PC-9 (cell line): ENCODE results near the gene PCDHGA7. TPM values are rescaled to one million over a fixed set of nuclear protein-coding genes. Genes with fewer than 3 reads are reported as not detected.
"Not testable (repeated sequence)": the region's sequence is repeated elsewhere in the genome, so short reads cannot be mapped to it uniquely, and the experiment has no call there.

ENCODE experiments used
- BruUV-seq: library from RNA; stranded (reverse); fragments of 400-500 nt; replicated peaks from 2 replicates; lab custom pipeline; 2021; lab: Mats Ljungman, UMichigan
- CTCF ChIA-PET: fragments of 300-600 bp; sonication (Branson Sonifier 250); formaldehyde crosslinking; loops from one replicate; lab custom pipeline; 2022; ENCODE audit warnings: antibody characterized with exemption; lab: Charles Lee
- POLR2A ChIA-PET: fragments of 300-600 bp; sonication (Branson Sonifier 250); formaldehyde crosslinking; loops from one replicate; lab custom pipeline; 2022; ENCODE audit warnings: antibody characterized with exemption; ENCODE audit not compliant: unreplicated experiment; lab: Charles Lee
- DNase-seq, 2 experiments: peaks; one replicate each; pipeline versions ENCODE4 v3.0.0 to v3.0.0-alpha.2; 2015 to 2022; ENCODE audit warnings: mixed read lengths in 1 of 2
- H2AFZ ChIP-seq: fragments of 200-600 bp; sonication (generic); 2 replicates; pipeline ENCODE4 v1.8.1; 2017; ENCODE audit warnings: antibody characterized with exemption
- H3F3A ChIP-seq: fragments of 200-600 bp; sonication (generic); 2 replicates; pipeline ENCODE4 v1.8.1; 2017; ENCODE audit warnings: antibody characterized with exemption, mild to moderate bottlenecking, low read depth; ENCODE audit not compliant: insufficient read depth
- H3K27ac ChIP-seq: fragments of 200-600 bp; sonication (generic); 2 replicates; pipeline ENCODE4 v1.6.1; 2016; ENCODE audit warnings: mixed run types
- H3K27me3 ChIP-seq: fragments of 200-600 bp; sonication (generic); 2 replicates; pipeline ENCODE4 v1.6.1; 2016; ENCODE audit warnings: low read depth, mixed run types; ENCODE audit not compliant: insufficient read depth
- H3K36me3 ChIP-seq: fragments of 200-600 bp; sonication (generic); 2 replicates; pipeline ENCODE4 v1.6.1; 2016; ENCODE audit warnings: low read depth, mixed run types
- H3K4me1 ChIP-seq: fragments of 200-600 bp; sonication (generic); replicated peaks from 2 replicates; pipeline ENCODE4 v1.6.1; 2016; ENCODE audit warnings: mixed run types; ENCODE audit not compliant: insufficient read depth
- H3K4me2 ChIP-seq: fragments of 200-600 bp; sonication (generic); 2 replicates; pipeline ENCODE4 v1.6.1; 2017; ENCODE audit warnings: mixed run types
- H3K4me3 ChIP-seq: fragments of 200-600 bp; sonication (generic); 2 replicates; pipeline ENCODE4 v1.6.1; 2016; ENCODE audit warnings: mixed run types
- H3K79me2 ChIP-seq: fragments of 200-600 bp; sonication (generic); 2 replicates; pipeline ENCODE4 v1.6.1; 2017; ENCODE audit warnings: low read depth, mixed run types
- H3K9me2 ChIP-seq: fragments of 200-600 bp; sonication (generic); 2 replicates; pipeline ENCODE4 v1.8.1; 2017; ENCODE audit warnings: mild to moderate bottlenecking; ENCODE audit not compliant: insufficient read depth
- H3K9me3 ChIP-seq: fragments of 200-600 bp; sonication (generic); 2 replicates; pipeline ENCODE4 v1.8.1; 2016; ENCODE audit warnings: low read depth; ENCODE audit not compliant: insufficient read depth
- H4K20me1 ChIP-seq: fragments of 200-600 bp; sonication (generic); 2 replicates; pipeline ENCODE4 v1.8.1; 2017; ENCODE audit not compliant: insufficient read depth
- EZH2 ChIP-seq: fragments of 200-600 bp; sonication (generic); IDR thresholded peaks from 2 replicates; pipeline ENCODE4 v1.8.0; 2017; ENCODE audit warnings: antibody characterized with exemption, low read depth
- intact Hi-C: fragments of 100-400 bp; cut with micrococcal nuclease; formaldehyde crosslinking; loops from one replicate; pipeline ENCODE4 v1.10.0; 2022; ENCODE audit not compliant: unreplicated experiment
- total RNA-seq: library from RNA; stranded (reverse); gene quantifications from 2 replicates; pipeline ENCODE4 v1.2.3, GENCODE V29; 2021
- TF ChIP-seq, protein P1 (sequence below): fragments of 200-600 bp; sonication (generic); conservative IDR thresholded peaks from 2 replicates; pipeline ENCODE4 v1.6.1; 2017; ENCODE audit warnings: mixed run types, antibody characterized with exemption, mild to moderate bottlenecking, moderate library complexity

The PCDHGA7 gene
- total RNA-seq, 1 experiment from 2014 or later: not detected

DNA sequence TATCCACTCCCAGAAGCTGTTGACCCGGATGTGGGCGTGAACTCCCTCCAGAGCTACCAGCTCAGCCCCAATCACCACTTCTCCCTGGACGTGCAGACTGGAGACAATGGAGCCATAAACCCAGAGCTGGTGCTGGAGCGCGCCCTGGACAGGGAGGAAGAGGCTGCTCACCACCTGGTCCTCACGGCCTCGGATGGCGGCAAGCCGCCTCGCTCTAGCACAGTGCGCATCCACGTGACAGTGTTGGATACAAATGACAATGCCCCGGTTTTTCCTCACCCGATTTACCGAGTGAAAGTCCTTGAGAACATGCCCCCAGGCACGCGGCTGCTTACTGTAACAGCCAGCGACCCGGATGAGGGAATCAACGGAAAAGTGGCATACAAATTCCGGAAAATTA is 10.7 kb downstream of the PCDHGA7 start:
- CTCF ChIA-PET: no interaction called here
- no TSS peak for BruUV-seq
- H3K9me2 ChIP-seq: no peaks in the 10 kb centered on the region

DNA sequence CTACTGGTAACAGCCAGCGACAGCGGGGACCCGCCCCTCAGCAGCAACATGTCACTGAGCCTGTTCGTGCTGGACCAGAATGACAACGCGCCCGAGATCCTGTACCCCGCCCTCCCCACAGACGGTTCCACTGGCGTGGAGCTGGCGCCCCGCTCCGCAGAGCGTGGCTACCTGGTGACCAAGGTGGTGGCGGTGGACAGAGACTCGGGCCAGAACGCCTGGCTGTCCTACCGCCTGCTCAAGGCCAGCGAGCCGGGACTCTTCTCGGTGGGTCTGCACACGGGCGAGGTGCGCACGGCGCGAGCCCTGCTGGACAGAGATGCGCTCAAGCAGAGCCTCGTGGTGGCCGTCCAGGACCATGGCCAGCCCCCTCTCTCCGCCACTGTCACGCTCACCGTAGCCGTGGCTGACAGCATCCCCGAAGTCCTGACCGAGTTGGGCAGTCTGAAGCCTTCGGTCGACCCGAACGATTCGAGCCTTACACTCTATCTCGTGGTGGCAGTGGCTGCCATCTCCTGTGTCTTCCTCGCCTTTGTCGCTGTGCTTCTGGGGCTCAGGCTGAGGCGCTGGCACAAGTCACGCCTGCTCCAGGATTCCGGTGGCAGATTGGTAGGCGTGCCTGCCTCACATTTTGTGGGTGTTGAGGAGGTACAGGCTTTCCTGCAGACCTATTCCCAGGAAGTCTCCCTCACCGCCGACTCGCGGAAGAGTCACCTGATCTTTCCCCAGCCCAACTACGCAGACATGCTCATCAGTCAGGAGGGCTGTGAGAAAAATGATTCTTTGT is 12.1 kb downstream of the PCDHGA7 start:
- H2AFZ ChIP-seq, POLR2A ChIA-PET, intact Hi-C loops, H3K4me2 ChIP-seq, CTCF ChIA-PET, H3K36me3 ChIP-seq, H3F3A ChIP-seq, H3K4me3 ChIP-seq, BruUV-seq, H3K27ac ChIP-seq, H4K20me1 ChIP-seq, H3K9me2 ChIP-seq, DNase-seq, H3K4me1 ChIP-seq, H3K79me2 ChIP-seq, H3K9me3 ChIP-seq: not testable (repeated sequence)
- peaks cover 13% of the 10 kb centered on the region; the same call in 1 of the 2 replicates for H3K27me3 ChIP-seq

More for the DNA sequence above, 10.7 kb downstream of the PCDHGA7 start:
- POLR2A ChIA-PET: no interaction called here
- H3K4me2 ChIP-seq: no peak overlapping the region
- no peak overlapping the region for H3K27ac ChIP-seq
- no peaks in the 10 kb centered on the region for H3K4me1 ChIP-seq
- no peaks in the 10 kb centered on the region for H3K36me3 ChIP-seq
- H3K27me3 ChIP-seq: peaks cover 11% of the 10 kb centered on the region; the same call in 1 of the 2 replicates
- no peak overlapping the region for H3K4me3 ChIP-seq
- H3K79me2 ChIP-seq: no peaks in the 10 kb centered on the region
- H4K20me1 ChIP-seq: no peaks in the 10 kb centered on the region
- H2AFZ ChIP-seq: no peak overlapping the region
- intact Hi-C loops: no loop called here
- TF ChIP-seq, protein P1, sequence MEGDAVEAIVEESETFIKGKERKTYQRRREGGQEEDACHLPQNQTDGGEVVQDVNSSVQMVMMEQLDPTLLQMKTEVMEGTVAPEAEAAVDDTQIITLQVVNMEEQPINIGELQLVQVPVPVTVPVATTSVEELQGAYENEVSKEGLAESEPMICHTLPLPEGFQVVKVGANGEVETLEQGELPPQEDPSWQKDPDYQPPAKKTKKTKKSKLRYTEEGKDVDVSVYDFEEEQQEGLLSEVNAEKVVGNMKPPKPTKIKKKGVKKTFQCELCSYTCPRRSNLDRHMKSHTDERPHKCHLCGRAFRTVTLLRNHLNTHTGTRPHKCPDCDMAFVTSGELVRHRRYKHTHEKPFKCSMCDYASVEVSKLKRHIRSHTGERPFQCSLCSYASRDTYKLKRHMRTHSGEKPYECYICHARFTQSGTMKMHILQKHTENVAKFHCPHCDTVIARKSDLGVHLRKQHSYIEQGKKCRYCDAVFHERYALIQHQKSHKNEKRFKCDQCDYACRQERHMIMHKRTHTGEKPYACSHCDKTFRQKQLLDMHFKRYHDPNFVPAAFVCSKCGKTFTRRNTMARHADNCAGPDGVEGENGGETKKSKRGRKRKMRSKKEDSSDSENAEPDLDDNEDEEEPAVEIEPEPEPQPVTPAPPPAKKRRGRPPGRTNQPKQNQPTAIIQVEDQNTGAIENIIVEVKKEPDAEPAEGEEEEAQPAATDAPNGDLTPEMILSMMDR: no peak
- no peak for TF ChIP-seq EZH2
- no peak for DNase-seq
- H3K9me3 ChIP-seq: no peaks in the 10 kb centered on the region
- H3F3A ChIP-seq: no peaks in the 10 kb centered on the region

DNA sequence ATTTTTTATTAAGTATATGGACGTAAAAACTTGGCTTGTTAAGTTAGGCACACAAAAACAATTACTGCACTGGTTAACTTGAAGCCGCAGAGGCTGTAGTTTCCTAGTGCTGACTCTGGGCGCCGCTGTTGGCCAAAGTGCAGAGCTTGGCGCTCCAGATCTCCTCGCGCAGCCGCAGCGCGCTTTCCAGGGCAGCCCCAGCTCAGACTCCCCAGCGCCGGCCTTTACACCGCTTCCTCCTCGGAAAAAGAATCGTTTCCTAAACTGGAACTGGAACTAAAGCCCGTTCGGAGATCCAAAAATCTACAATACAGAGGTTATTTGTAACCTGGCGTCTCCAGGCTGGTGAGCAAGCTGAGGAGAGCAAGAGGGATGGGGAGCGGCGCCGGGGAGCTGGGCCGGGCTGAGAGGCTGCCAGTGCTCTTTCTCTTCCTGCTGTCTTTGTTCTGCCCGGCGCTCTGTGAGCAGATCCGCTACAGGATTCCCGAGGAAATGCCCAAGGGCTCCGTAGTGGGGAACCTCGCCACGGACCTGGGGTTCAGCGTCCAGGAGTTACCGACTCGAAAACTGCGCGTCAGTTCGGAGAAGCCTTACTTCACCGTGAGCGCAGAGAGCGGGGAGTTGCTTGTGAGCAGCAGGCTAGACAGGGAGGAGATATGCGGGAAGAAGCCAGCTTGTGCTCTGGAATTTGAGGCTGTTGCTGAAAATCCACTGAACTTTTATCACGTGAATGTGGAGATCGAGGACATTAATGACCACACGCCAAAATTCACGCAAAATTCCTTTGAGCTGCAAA is 15.4 kb downstream of the PCDHGA7 start, which contains the start of gene PCDHGB5:
Gene PCDHGB5 (plus strand): TSS at position 192 of the 796 bp plus-strand sequence. CDS start 181 bp downstream, at position 373.
- H3K36me3 ChIP-seq, H3F3A ChIP-seq, H3K4me2 ChIP-seq, H3K4me3 ChIP-seq, H3K79me2 ChIP-seq, H3K9me2 ChIP-seq, intact Hi-C loops, CTCF ChIA-PET, BruUV-seq, DNase-seq, H2AFZ ChIP-seq, H4K20me1 ChIP-seq, H3K27ac ChIP-seq, POLR2A ChIA-PET, H3K4me1 ChIP-seq, H3K9me3 ChIP-seq: not testable (repeated sequence)
- H3K27me3 ChIP-seq: peaks cover 34% of the 10 kb centered on the region

DNA sequence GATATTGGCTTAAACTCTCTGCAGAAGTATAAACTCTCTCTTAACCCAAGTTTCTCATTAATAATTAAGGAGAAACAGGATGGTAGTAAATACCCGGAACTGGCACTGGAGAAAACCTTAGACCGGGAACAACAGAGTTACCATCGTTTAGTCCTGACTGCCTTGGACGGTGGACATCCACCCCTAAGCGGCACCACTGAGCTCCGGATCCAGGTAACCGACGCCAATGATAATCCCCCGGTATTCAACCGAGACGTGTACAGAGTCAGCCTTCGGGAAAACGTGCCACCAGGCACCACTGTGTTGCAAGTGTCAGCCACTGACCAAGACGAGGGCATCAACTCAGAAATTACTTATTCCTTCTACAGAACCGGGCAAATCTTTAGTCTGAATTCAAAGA is 16.1 kb downstream of the PCDHGA7 start:
- Histone ChIP-seq H3K79me2 (no peaks in the 10 kb centered on the region), H3K36me3 (no peaks in the 10 kb centered on the region), H2AFZ (no peak overlapping the region), H3F3A (no peaks in the 10 kb centered on the region), H3K4me1 (no peaks in the 10 kb centered on the region), H3K27ac (no peak overlapping the region), H3K4me3 (no peak overlapping the region), H3K9me3 (no peaks in the 10 kb centered on the region), H4K20me1 (no peaks in the 10 kb centered on the region), H3K27me3 (peaks cover 36% of the 10 kb centered on the region), H3K9me2 (no peaks in the 10 kb centered on the region), H3K4me2 (no peak overlapping the region)
- BruUV-seq: no TSS peak
- intact Hi-C loops: no loop called here
- DNase-seq: no peak
- ChIA-PET POLR2A (no interaction called here), CTCF (no interaction called here)
- no peak for TF ChIP-seq EZH2
- TF ChIP-seq, protein P1: no peak
